K562 (cell line): ENCODE measurements around the gene SYF2. TPM values are rescaled to one million over a fixed set of nuclear protein-coding genes. Genes with fewer than 3 reads are reported as not detected.

Experiments
- ATAC-seq: fragments of 200-7000 bp; cut with Tn5 transposase; 3 replicates; pipeline ENCODE4 v1.9.1; 2020; ENCODE audit warnings: moderate library complexity
- BruUV-seq: library from RNA; stranded (reverse); fragments of 400-500 nt; replicated peaks from 2 replicates; lab custom pipeline; 2021; lab: Mats Ljungman, UMichigan
- CTCF ChIA-PET: fragments of 300-600 bp; formaldehyde crosslinking; extraction: SDS; loops from one replicate; lab custom pipeline; 2021; ENCODE audit warnings: low intra/inter-chr PET ratio; lab: Yijun Ruan, JAX
- POLR2A ChIA-PET: fragments of 300-600, 350-650 bp; sonication (Branson Sonifier 250); formaldehyde crosslinking; extraction: SDS; loops from one replicate; lab custom pipeline; 2021; ENCODE audit warnings: antibody characterized with exemption, inconsistent platforms; lab: Yijun Ruan, JAX
- DNase-seq, 4 experiments: peaks; one replicate each; pipeline versions ENCODE4 v3.0.0 to v3.0.0-alpha.2; 2011 to 2018; ENCODE audit warnings: low spot score in 3 of 4, mixed read lengths in 3 of 4; ENCODE audit errors: extremely low read depth in 1 of 4
- FAIRE-seq: peaks from 2 replicates; lab custom pipeline; 2011; peaks lifted over from hg19 to GRCh38; lab: Jason Lieb, UNC
- H2AFZ ChIP-seq: 2 replicates; pipeline ENCODE4 v1.6.0; 2011; ENCODE audit warnings: low read depth, low read length, control low read depth, inconsistent platforms
- H3K27ac ChIP-seq: fragments of 200-600 bp; 3 replicates; pipeline ENCODE4 v1.8.0; 2011; ENCODE audit warnings: low read depth, mild to moderate bottlenecking, control low read depth, inconsistent platforms, low read length, moderate library complexity, mixed read lengths; ENCODE audit errors: extremely low read depth
- H3K27me3 ChIP-seq, 2 experiments: fragments of 300-600 bp in 1 of 2; 2 replicates in 1 of 2; 3 replicates in 1 of 2; pipeline versions ENCODE4 v1.6.0 to v1.8.0; 2011; ENCODE audit warnings: inconsistent platforms in 2 of 2, low read length in 2 of 2, mild to moderate bottlenecking in 1 of 2, mixed read lengths in 1 of 2, moderate library complexity in 1 of 2; ENCODE audit not compliant: control insufficient read depth in 2 of 2, insufficient read depth in 2 of 2
- H3K36me3 ChIP-seq: fragments of 300-600 bp; 3 replicates; pipeline ENCODE4 v1.8.0; 2011; ENCODE audit warnings: mild to moderate bottlenecking, low read length, inconsistent platforms; ENCODE audit not compliant: control insufficient read depth, insufficient read depth
- H3K4me1 ChIP-seq, 2 experiments: fragments of 200-600 bp in 1 of 2; replicated peaks in 1 of 2; 2 replicates in 1 of 2; 3 replicates in 1 of 2; pipeline versions ENCODE4 v1.5.1 to v1.8.0; 2011; ENCODE audit warnings: inconsistent platforms in 2 of 2, low read length in 2 of 2, mild to moderate bottlenecking in 1 of 2, mixed read lengths in 1 of 2, moderate library complexity in 1 of 2; ENCODE audit not compliant: control insufficient read depth in 2 of 2, insufficient read depth in 2 of 2
- H3K4me2 ChIP-seq: 2 replicates; pipeline ENCODE4 v1.6.1; 2011; ENCODE audit warnings: low read length, control low read depth, inconsistent platforms, mixed read lengths; ENCODE audit not compliant: insufficient read depth
- H3K4me3 ChIP-seq: fragments of 200-600 bp; sonication (generic), shearing (Covaris generic); 2 replicates; pipeline ENCODE4 v1.5.1; 2016; ENCODE audit warnings: control low read depth, inconsistent platforms
- H3K79me2 ChIP-seq: fragments of 200-600 bp; 3 replicates; pipeline ENCODE4 v1.8.0; 2011; ENCODE audit warnings: low read length, inconsistent platforms; ENCODE audit not compliant: control insufficient read depth, insufficient read depth
- H3K9ac ChIP-seq, 2 experiments: 2 replicates each; pipeline versions ENCODE4 v1.6.0 to v1.6.1; 2011; ENCODE audit warnings: low read depth in 2 of 2, low read length in 2 of 2, control low read depth in 1 of 2, inconsistent platforms in 1 of 2, mild to moderate bottlenecking in 1 of 2, mixed read lengths in 1 of 2; ENCODE audit not compliant: insufficient read depth in 1 of 2
- H3K9me1 ChIP-seq: one replicate; pipeline ENCODE4 v1.6.0; 2011; ENCODE audit warnings: inconsistent platforms, mild to moderate bottlenecking, low read length, moderate library complexity; ENCODE audit not compliant: control insufficient read depth, insufficient read depth
- H3K9me3 ChIP-seq: replicated peaks from 2 replicates; pipeline ENCODE4 v1.5.1; 2011; ENCODE audit warnings: low read depth, low read length, inconsistent platforms; ENCODE audit not compliant: control insufficient read depth, insufficient read depth
- H4K20me1 ChIP-seq: replicated peaks from 2 replicates; pipeline ENCODE4 v1.6.1; 2011; ENCODE audit warnings: low read length, inconsistent platforms, mixed read lengths; ENCODE audit not compliant: control insufficient read depth, insufficient read depth
- CTCFL ChIP-seq: IDR thresholded peaks from 2 replicates; pipeline ENCODE4 v1.6.1; 2011; ENCODE audit warnings: borderline replicate concordance, low read depth, mild to moderate bottlenecking, moderate library complexity, low read length; ENCODE audit not compliant: insufficient read depth, poor library complexity, severe bottlenecking
- DDX20 ChIP-seq: fragments of 450-650 bp; IDR thresholded peaks from 2 replicates; pipeline ENCODE4 v1.6.1; 2016; ENCODE audit warnings: missing genetic modification characterization, low read depth, mild to moderate bottlenecking, missing compliant biosample characterization, moderate library complexity
- GATAD2B ChIP-seq: fragments of 450-650 bp; IDR thresholded peaks from 2 replicates; pipeline ENCODE4 v1.6.1; 2017; ENCODE audit warnings: mild to moderate bottlenecking, borderline replicate concordance
- KDM1A ChIP-seq, 2 experiments: fragments of 450-650 bp; IDR thresholded peaks; 2 replicates each; pipeline ENCODE4 v1.6.1; 2016; ENCODE audit warnings: mild to moderate bottlenecking in 2 of 2
- KLF16 ChIP-seq: IDR thresholded peaks from 2 replicates; pipeline ENCODE4 v1.6.1; 2016; ENCODE audit warnings: antibody characterized with exemption
- MXI1 ChIP-seq: IDR thresholded peaks from 2 replicates; pipeline ENCODE4 v1.6.1; 2011; ENCODE audit warnings: low read depth, mild to moderate bottlenecking, improper control_type of control experiment, low read length
- RAD21 ChIP-seq, 2 experiments: fragments of 250-450 bp in 1 of 2; fragments of 450-650 bp in 1 of 2; sonication (Bioruptor Pico) in 1 of 2; formaldehyde crosslinking in 1 of 2; IDR thresholded peaks in 1 of 2; conservative IDR thresholded peaks in 1 of 2; 2 replicates each; pipeline versions ENCODE4 v1.4.0 to v1.8.0; 2020 to 2022; ENCODE audit warnings: mild to moderate bottlenecking in 2 of 2, moderate library complexity in 1 of 2
- RBM22 ChIP-seq: fragments of 200-400 bp; formaldehyde crosslinking; IDR thresholded peaks from 2 replicates; pipeline ENCODE4 v1.6.1; 2018; ENCODE audit warnings: low read length, low read depth; ENCODE audit not compliant: poor library complexity, severe bottlenecking
- ZNF668 ChIP-seq: fragments of 250-450 bp; sonication (Bioruptor Pico); IDR thresholded peaks from 2 replicates; pipeline ENCODE4 v1.8.0; 2022; ENCODE audit warnings: mild to moderate bottlenecking, inconsistent platforms
- WGBS: fragments of 100-300 bp; shearing (Covaris generic); methylation state at CpG from one replicate; pipeline ENCODE4 v1.1.6; 2016; ENCODE audit warnings: low coverage, mixed read lengths; ENCODE audit not compliant: insufficient coverage; ENCODE audit errors: missing lambda C conversion rate; 5-methylcytosine and 5-hydroxymethylcytosine counted together
- in situ Hi-C: fragments of 300-500 bp; cut with MboI; formaldehyde crosslinking; loops from 4 replicates; pipeline ENCODE4 v1.15.0; 2018; ENCODE audit warnings: inconsistent platforms, mixed read lengths
- intact Hi-C: fragments of 100-400 bp; cut with micrococcal nuclease; formaldehyde crosslinking; loops from 2 replicates; pipeline ENCODE4 v1.14.2; 2022
- polyA plus RNA-seq, 8 experiments: library from polyadenylated mRNA; depleted of rRNA in 4 of 8; stranded (reverse) in 5 of 8; unstranded in 3 of 8; fragments of >200 nt; fragmentation: Nextera tagmentation in 2 of 8; fragmentation: Illumina TruSeq in 1 of 8; extraction: Ambion mirVana in 2 of 8; extraction: Trizol in 1 of 8; gene quantifications; 2 replicates each; pipeline versions ENCODE4 v1.2.1 to v1.2.3, GENCODE V29; 2011 to 2014; ENCODE audit warnings: inconsistent platforms in 1 of 8, missing spikeins in 1 of 8
- total RNA-seq, 7 experiments: library from RNA; depleted of rRNA in 6 of 7; stranded (reverse); fragments of >200 nt in 6 of 7; fragmentation: Illumina TruSeq in 2 of 7; extraction: Trizol in 2 of 7; gene quantifications; 2 replicates each; pipeline versions ENCODE4 v1.2.1 to v1.2.3, GENCODE V29; 2011 to 2021; ENCODE audit warnings: low replicate concordance in 1 of 7
- TF ChIP-seq, protein P1 (sequence below): sonication (generic); formaldehyde crosslinking; IDR thresholded peaks from 2 replicates; pipeline ENCODE4 v1.8.0; 2022; ENCODE audit warnings: mild to moderate bottlenecking, missing genetic modification reagents, borderline replicate concordance

The SYF2 gene
- total and polyA plus RNA-seq, 9 of the 15 experiments (the other 6 are each of a cell fraction or from before 2014, with no cell fraction given) = 20.9 to 69.0 (median 43.2) TPM

DNA sequence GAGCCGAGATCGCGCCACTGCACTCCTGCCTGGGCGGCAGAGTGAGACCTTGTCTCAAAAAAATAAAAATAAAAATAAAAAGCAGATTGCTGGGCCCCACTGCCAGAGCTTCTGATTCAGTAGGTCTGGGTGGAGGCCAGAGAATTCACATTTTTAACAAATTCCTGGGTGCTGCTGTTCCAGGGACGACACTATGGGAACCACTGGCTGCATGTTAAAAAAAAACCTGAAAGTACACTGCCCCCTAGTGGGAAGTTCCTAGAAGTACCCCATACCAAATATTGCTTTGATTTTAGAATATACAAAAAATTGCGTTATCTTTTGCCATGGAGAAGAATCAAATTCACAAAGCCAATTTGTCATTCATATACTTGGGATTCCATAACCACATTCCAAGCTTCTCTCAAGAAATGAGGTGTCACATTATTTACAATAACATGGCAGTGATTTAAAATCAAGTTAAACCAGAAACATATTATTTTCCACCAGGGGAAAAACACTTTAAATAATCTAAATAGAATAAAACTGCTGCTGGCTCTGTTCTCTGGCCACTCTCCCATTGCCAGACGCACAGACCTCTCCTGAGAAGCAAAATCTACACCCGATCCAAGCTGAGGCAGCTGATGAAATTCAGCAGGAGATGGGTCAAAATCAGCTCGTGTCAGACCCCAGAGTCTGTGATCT, 27.4 kb downstream of the SYF2 start:
- WGBS = 44% methylated on average over 9 of the region's 9 CpGs
- Histone ChIP-seq H3K36me3 (no peaks in the 10 kb centered on the region), H4K20me1 (no peaks in the 10 kb centered on the region; the same call in 1 of the 2 replicates), H3K27ac (no peak overlapping the region), H3K79me2 (no peaks in the 10 kb centered on the region), H3K9me1 (no peaks in the 10 kb centered on the region), H3K9me3 (no peaks in the 10 kb centered on the region), H2AFZ (no peak overlapping the region), H3K4me1 (no peaks in the 10 kb centered on the region), H3K27me3 (peaks cover 21 to 25% of the 10 kb centered on the region in 2 experiments; a peak in 4 of 5 replicates), H3K4me3 (no peak overlapping the region), H3K9ac (no peak overlapping the region), H3K4me2 (no peak overlapping the region)
- peak; percentile 89 for FAIRE-seq
- in situ Hi-C loops (no loop called here), intact Hi-C loops (loop anchor here (2.0 to 5.0 kb wide), 2 partner anchors 103 to 356 kb away; no protein-coding TSS in a partner anchor)
- peak; percentile 65 to 77 (median 74) for DNase-seq
- ATAC-seq = peak; percentile 84
- ChIA-PET CTCF (interaction anchor here (0.5 to 1.2 kb wide), 4 partner anchors 155 to 358 kb away, joined by 3 to 7 read pairs (median 4); no protein-coding TSS in a partner anchor), POLR2A (interaction anchor here (1.1 to 2.4 kb wide), 2 partner anchors 10 to 27 kb away, joined by 3 to 20 read pairs; partner anchors contain the start of gene SYF2)
- no TSS peak for BruUV-seq
- TF ChIP-seq GATAD2B (no peak), ZNF668 (0 out of 2 replicates have a peak, but pooled peaks have one; percentile 9), DDX20 (tag) (no peak), MXI1 (no peak), KLF16 (peak; percentile 7; the same call in 1 of the 2 replicates), KDM1A (IDR thresholded peaks at IDR 0.05) (peak; percentile 35 to 48; a peak in 2 of 4 replicates), RBM22 (no peak), RAD21 (CRISPR knock-in tag; conservative IDR thresholded peaks at IDR 0.05 in 1 of 2, IDR thresholded peaks at IDR 0.05 in 1 of 2) (peak; percentile 43 to 71; a peak in 3 of 4 replicates), CTCFL (peak; percentile 4)
- TF ChIP-seq, protein P1, sequence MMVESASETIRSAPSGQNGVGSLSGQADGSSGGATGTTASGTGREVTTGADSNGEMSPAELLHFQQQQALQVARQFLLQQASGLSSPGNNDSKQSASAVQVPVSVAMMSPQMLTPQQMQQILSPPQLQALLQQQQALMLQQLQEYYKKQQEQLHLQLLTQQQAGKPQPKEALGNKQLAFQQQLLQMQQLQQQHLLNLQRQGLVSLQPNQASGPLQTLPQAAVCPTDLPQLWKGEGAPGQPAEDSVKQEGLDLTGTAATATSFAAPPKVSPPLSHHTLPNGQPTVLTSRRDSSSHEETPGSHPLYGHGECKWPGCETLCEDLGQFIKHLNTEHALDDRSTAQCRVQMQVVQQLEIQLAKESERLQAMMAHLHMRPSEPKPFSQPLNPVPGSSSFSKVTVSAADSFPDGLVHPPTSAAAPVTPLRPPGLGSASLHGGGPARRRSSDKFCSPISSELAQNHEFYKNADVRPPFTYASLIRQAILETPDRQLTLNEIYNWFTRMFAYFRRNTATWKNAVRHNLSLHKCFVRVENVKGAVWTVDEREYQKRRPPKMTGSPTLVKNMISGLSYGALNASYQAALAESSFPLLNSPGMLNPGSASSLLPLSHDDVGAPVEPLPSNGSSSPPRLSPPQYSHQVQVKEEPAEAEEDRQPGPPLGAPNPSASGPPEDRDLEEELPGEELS (CRISPR knock-in tag) = no peak
